Pancreas (tissue), 10 donors: Measurements from ENCODE around the gene RAD51B. TPM values are rescaled to one million over a fixed set of nuclear protein-coding genes. Genes with fewer than 3 reads are reported as not detected.
A peak's percentile ranks its signal among the peaks of the same experiment; 100 is the strongest.

ENCODE experiments used
- ATAC-seq, 4 donors: fragments of 200-7000 bp; cut with Tn5 transposase; one replicate each; pipeline versions ENCODE4 v1.8.0 to v1.9.1; 2020; ENCODE audit warnings: mild to moderate bottlenecking in 4 of 4, moderate library complexity in 4 of 4
- DNase-seq, 6 donors: peaks; one replicate each; pipeline ENCODE4 v3.0.0-alpha.2; 2020
- FAIRE-seq: peaks from 2 replicates; lab custom pipeline; 2012; peaks lifted over from hg19 to GRCh38; lab: Jason Lieb, UNC
- H3K27ac ChIP-seq, 4 donors: fragments of 200-600 bp; sonication (generic); 1 replicate in 3 of 4; 2 replicates in 1 of 4; pipeline versions ENCODE4 v1.5.0 to v1.8.0; 2020
- H3K27me3 ChIP-seq, 4 donors: fragments of 200-600 bp; one replicate each; pipeline ENCODE4 v1.8.0; 2021
- H3K36me3 ChIP-seq, 3 donors: fragments of 200-600 bp; sonication (generic) in 1 of 3; one replicate each; pipeline versions ENCODE4 v1.5.0 to v1.8.0; 2020 to 2021
- H3K4me1 ChIP-seq, 3 donors: fragments of 200-600 bp; one replicate each; pipeline ENCODE4 v1.8.0; 2021
- H3K4me3 ChIP-seq, 4 donors: fragments of 200-600 bp; sonication (generic) in 2 of 4; one replicate each; pipeline versions ENCODE4 v1.5.0 to v1.8.0; 2020 to 2021
- H3K9me3 ChIP-seq, 4 donors: fragments of 200-600 bp; one replicate each; pipeline ENCODE4 v1.8.0; 2021
- WGBS, 2 donors: extraction: QIAGEN DNeasy Blood & Tissue Kit; methylation state at CpG; one replicate each; pipeline ENCODE4 v1.1.7; 2013; 5-methylcytosine and 5-hydroxymethylcytosine counted together
- intact Hi-C, 3 donors: fragments of 100-400 bp; cut with DNase I; formaldehyde crosslinking; loops; one replicate each; pipeline versions ENCODE4 v1.11.1 to v1.14.2; 2022
- polyA plus RNA-seq, 2 donors: library from polyadenylated mRNA; stranded (reverse); fragments of 200-250 nt; gene quantifications; one replicate each; pipeline ENCODE4 v1.2.3, GENCODE V29; 2013
- total RNA-seq, 6 donors: library from RNA; stranded (reverse); fragmentation: NEBNext Ultra II Directional in 4 of 6; extraction: Animal tissue kit (Norgen Biotek cat#: 25700) in 4 of 6; gene quantifications; one replicate each; pipeline versions ENCODE4 v1.2.1 to v1.2.4, GENCODE V29; 2021 to 2023
- TF ChIP-seq, protein P1 (sequence below), 4 donors: fragments of 200-600 bp; sonication (generic) in 3 of 4; IDR thresholded peaks; one replicate each; pipeline versions ENCODE4 v1.5.0 to v1.8.0; 2021; ENCODE audit warnings: antibody characterized with exemption in 4 of 4
- donor health status: healthy with polysubstance abuse.
- donor health status: DM: no; HTN: no; CAD: no; lungs with moderate emphysema.
- donor health status: DM: no; HTN: no; CAD: no.
- donor health status: control.
- donor health status: control.
- donor health status: Bipolar disorder and iron deficiency.
- donor health status: DM: yes; HTN: yes; CAD: no.
- donor health status: DM: no; HTN: no; CAD: no.
- donor health status: DM: no; HTN: no; CAD: no.
- donor health status: DM: yes; HTN: yes; CAD: no.

The RAD51B gene
- total and polyA plus RNA-seq, 8 donors: 1.1 to 17.3 (median 5.8) TPM

DNA sequence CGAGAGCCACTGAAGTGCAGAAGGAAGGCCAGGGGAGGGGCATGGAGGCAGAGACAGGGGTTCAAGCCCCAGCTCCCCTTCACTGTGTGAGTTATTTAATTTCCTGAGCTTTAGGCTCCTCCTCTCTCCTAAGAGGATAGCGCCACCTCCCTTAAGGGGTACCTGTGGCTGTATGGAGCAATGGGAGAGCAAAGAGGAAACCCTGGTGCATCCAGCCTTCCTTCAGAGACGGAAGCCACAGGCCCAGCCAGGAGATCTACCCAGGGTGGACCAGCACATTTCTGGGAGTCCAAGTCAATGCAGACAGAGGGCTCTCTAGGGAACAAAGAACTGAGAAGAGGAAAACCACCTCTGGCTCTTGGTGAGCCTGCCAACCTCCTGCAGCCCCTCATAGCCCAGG lies 883.0 kb downstream of the RAD51B start:
- Histone ChIP-seq H3K4me1 (no peaks in the 10 kb centered on the region), H3K27me3 (no peaks in the 10 kb centered on the region), H3K4me3 (no peak overlapping the region), H3K36me3 (no peaks in the 10 kb centered on the region), H3K27ac (no peak overlapping the region), H3K9me3 (no peaks in the 10 kb centered on the region)
- DNase-seq (no peak), ATAC-seq (no peak), FAIRE-seq (no peak)
- WGBS, 2 donors: 92 to 100% methylated on average over 3 of the region's 3 CpGs
- intact Hi-C loops: no loop called here
- TF ChIP-seq, protein P1, sequence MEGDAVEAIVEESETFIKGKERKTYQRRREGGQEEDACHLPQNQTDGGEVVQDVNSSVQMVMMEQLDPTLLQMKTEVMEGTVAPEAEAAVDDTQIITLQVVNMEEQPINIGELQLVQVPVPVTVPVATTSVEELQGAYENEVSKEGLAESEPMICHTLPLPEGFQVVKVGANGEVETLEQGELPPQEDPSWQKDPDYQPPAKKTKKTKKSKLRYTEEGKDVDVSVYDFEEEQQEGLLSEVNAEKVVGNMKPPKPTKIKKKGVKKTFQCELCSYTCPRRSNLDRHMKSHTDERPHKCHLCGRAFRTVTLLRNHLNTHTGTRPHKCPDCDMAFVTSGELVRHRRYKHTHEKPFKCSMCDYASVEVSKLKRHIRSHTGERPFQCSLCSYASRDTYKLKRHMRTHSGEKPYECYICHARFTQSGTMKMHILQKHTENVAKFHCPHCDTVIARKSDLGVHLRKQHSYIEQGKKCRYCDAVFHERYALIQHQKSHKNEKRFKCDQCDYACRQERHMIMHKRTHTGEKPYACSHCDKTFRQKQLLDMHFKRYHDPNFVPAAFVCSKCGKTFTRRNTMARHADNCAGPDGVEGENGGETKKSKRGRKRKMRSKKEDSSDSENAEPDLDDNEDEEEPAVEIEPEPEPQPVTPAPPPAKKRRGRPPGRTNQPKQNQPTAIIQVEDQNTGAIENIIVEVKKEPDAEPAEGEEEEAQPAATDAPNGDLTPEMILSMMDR (IDR thresholded peaks at IDR 0.05): no peak

DNA sequence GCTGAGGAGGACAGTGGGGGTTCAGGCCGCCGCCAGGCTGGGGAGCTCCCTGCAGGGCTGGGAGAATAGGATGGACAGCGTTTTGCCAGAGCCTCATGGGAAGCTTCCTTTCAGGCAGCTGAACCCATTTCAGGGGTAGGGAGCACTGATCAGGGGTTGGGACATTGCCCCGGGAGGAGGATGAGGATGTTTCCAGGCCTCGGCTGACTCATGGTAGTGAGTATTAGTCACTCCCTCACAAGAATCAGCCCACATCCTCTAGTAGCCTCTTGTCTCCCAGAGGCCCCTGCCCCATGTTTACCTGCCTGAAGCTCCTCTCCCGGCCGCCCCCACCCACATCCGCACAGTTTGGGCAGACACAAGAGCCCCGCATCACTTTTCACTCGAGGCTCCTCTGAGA lies 883.5 kb downstream of the RAD51B start:
- DNase-seq: no peak
- WGBS, 2 donors: 77 to 91% methylated on average over 10 of the region's 10 CpGs
- no peak for FAIRE-seq
- TF ChIP-seq, protein P1 (IDR thresholded peaks at IDR 0.05): no peak
- Histone ChIP-seq H3K36me3 (no peaks in the 10 kb centered on the region), H3K27me3 (no peaks in the 10 kb centered on the region), H3K4me3 (no peak overlapping the region), H3K9me3 (no peaks in the 10 kb centered on the region), H3K27ac (no peak overlapping the region), H3K4me1 (no peaks in the 10 kb centered on the region)
- intact Hi-C loops: no loop called here
- ATAC-seq: peak in 3 of 4 donors; percentile 35 to 66 (median 59)

DNA sequence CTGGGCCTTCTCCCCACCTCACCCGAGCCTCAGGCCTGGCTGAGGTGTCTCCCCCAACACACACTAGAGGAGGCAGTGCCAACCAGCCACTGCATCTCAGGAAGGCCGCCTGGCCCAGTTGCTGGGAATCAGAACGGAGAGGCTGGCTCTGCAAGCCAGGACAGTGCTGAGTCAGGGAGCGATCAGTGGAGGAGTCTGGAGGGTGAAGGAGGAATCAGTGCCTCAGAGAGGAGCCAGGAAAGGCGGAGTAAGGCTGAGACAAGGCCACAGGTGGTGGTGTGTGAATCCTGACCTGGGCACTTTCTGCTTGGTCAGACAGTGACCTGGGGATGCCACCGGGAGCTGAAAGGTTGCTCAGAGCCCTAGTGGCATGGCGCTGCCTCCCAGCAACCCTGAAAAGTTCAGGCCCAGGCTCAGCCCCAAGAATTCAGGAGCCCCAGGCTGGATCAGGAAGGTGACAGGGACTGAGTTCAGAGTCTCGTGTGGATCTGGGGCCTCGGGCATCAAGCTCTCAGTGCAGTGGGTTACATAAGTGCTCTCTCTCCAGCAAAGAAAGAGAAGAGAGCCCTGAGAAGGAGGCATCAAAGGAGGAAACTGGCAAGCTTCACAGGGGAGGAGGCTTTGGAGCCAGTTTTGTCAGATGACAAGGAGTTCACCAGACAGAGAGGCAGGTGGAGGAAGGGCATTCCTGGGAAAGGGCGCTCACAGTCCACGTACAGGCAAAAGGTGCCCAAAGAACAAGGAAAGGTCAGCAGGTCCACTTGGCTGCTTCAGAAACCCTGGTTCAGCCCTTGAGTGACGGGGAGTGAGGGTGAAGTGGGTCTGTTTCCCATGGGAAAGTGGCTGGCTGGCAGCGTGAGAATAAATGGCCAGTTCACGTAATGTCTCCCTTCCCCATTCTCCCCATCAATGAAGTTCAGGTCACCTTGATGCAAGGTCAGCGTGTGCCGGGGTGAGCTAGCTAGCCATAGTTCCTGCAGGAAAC lies 885.4 kb downstream of the RAD51B start:
- Histone ChIP-seq H3K27ac (no peak overlapping the region), H3K9me3 (no peaks in the 10 kb centered on the region), H3K36me3 (no peaks in the 10 kb centered on the region), H3K4me3 (no peak overlapping the region), H3K4me1 (peaks cover 0 to 7% (median 0%) of the 10 kb centered on the region in 3 donors), H3K27me3 (no peaks in the 10 kb centered on the region)
- no peak for FAIRE-seq
- peak in 2 of 4 donors; percentile 30 to 48 for ATAC-seq
- DNase-seq: no peak
- TF ChIP-seq, protein P1 (IDR thresholded peaks at IDR 0.05): no peak
- WGBS, 2 donors: 89 to 92% methylated on average over 16 of the region's 16 CpGs
- intact Hi-C loops: no loop called here

DNA sequence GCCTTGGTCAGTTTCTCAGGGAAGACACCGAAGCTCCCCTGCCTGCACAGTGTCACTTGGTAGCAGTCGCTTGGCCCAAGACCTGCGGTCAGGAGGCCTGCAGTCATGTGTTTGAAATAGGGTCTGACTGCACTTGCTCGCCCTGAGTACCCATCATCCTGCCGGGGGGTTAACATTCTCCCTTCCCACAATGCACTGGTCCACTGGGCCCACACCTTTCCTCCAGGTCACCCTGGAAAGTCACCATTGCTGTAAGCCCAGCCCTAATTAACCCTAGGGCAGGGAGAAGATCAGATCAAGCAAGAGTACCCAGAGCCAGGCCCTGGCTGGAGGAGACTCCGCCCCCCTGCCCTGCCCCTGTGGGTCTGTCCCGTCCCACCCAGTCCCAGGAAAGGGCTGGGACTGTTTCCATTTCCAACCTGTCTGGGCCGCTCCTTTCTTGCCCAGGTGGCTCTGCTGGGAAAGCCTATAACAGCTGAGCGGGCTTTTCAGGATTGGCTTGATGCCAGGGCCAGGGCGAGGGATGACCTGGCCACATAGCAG lies 886.2 kb downstream of the RAD51B start:
- Histone ChIP-seq H3K4me1 (peaks cover 0 to 7% (median 0%) of the 10 kb centered on the region in 3 donors), H3K36me3 (no peaks in the 10 kb centered on the region), H3K9me3 (no peaks in the 10 kb centered on the region), H3K27ac (no peak overlapping the region), H3K27me3 (no peaks in the 10 kb centered on the region), H3K4me3 (no peak overlapping the region)
- ATAC-seq (peak in 3 of 4 donors; percentile 35 to 49 (median 45)), DNase-seq (no peak), FAIRE-seq (no peak)
- 88 to 91% methylated on average over 10 of the region's 10 CpGs for WGBS, 2 donors
- TF ChIP-seq, protein P1 (IDR thresholded peaks at IDR 0.05): no peak
- intact Hi-C loops: no loop called here
